Measurements from ENCODE around the gene GALNTL6.

DNA sequence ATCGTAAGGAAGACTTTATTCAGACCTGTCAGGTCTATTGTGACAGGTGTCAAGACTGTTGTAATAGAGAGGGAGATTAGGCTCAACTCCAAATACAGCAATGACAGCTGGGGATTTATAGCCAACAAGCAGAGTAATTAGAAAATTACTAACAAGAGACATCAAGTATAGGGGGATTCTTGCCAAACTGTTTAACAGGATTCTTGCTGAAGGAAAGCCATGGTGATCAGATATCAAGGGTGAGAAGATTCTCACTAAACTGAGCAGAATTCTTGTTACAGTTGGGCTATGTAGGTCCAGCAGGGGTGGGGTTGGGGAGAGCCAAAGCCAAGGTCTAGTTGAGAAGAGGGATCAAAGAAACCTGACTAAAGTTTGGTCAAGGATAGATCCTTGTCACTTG lies 894.4 kb downstream of the GALNTL6 start:
- TF ChIP-seq POLR2AphosphoS5 (IDR thresholded peaks at IDR 0.05; ENCODE audit: low read depth), result no peak
- TF ChIP-seq NANOG (IDR thresholded peaks at IDR 0.05; ENCODE audit: borderline replicate concordance), result no peak
- no peak for TF ChIP-seq CTCF (conservative IDR thresholded peaks at IDR 0.05; ENCODE audit: low read depth in 2 of 2)
- no peak for TF ChIP-seq CREB1 (CRISPR knock-in tag; IDR thresholded peaks at IDR 0.05; ENCODE audit: low read depth)
- TF ChIP-seq ZNF114 (CRISPR knock-in tag; IDR thresholded peaks at IDR 0.05), result no peak
- TF ChIP-seq EZH2 (IDR thresholded peaks at IDR 0.05; ENCODE audit: low read depth, unreplicated experiment), result no peak
- TF ChIP-seq REST (IDR thresholded peaks at IDR 0.05; ENCODE audit: unreplicated experiment), result no peak
- TF ChIP-seq JUNB (IDR thresholded peaks at IDR 0.05; ENCODE audit: unreplicated experiment), result no peak
- TF ChIP-seq, protein P1, sequence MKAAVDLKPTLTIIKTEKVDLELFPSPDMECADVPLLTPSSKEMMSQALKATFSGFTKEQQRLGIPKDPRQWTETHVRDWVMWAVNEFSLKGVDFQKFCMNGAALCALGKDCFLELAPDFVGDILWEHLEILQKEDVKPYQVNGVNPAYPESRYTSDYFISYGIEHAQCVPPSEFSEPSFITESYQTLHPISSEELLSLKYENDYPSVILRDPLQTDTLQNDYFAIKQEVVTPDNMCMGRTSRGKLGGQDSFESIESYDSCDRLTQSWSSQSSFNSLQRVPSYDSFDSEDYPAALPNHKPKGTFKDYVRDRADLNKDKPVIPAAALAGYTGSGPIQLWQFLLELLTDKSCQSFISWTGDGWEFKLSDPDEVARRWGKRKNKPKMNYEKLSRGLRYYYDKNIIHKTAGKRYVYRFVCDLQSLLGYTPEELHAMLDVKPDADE (IDR thresholded peaks at IDR 0.05), result no peak
- TF ChIP-seq EZH2phosphoT487 (IDR thresholded peaks at IDR 0.05; ENCODE audit: unreplicated experiment), result no peak
- TF ChIP-seq ZNF462 (CRISPR knock-in tag; IDR thresholded peaks at IDR 0.05), result no peak
- no peak for TF ChIP-seq ZNF331 (CRISPR knock-in tag; IDR thresholded peaks at IDR 0.05; ENCODE audit: low read depth)
